ENCODE measurements around the gene TEAD1.
A peak's percentile ranks its signal among the peaks of the same experiment; 100 is the strongest.

TEAD1 gene

GRCh38 chr11:12885717-12886239 lies 211.6 kb downstream of the TEAD1 start:
- in situ Hi-C loops (cut with HindIII; ENCODE audit: low sequenced_read_pairs), result no loop called here
- H3K4me3 ChIP-seq (ENCODE audit: low read depth, low read length), result no peak overlapping the region
- no peak for DNase-seq (ENCODE audit: low read depth)
- TF ChIP-seq, protein P1, sequence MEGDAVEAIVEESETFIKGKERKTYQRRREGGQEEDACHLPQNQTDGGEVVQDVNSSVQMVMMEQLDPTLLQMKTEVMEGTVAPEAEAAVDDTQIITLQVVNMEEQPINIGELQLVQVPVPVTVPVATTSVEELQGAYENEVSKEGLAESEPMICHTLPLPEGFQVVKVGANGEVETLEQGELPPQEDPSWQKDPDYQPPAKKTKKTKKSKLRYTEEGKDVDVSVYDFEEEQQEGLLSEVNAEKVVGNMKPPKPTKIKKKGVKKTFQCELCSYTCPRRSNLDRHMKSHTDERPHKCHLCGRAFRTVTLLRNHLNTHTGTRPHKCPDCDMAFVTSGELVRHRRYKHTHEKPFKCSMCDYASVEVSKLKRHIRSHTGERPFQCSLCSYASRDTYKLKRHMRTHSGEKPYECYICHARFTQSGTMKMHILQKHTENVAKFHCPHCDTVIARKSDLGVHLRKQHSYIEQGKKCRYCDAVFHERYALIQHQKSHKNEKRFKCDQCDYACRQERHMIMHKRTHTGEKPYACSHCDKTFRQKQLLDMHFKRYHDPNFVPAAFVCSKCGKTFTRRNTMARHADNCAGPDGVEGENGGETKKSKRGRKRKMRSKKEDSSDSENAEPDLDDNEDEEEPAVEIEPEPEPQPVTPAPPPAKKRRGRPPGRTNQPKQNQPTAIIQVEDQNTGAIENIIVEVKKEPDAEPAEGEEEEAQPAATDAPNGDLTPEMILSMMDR (IDR thresholded peaks at IDR 0.05; ENCODE audit: low read depth, low read length, missing control alignments), result no peak

DNA sequence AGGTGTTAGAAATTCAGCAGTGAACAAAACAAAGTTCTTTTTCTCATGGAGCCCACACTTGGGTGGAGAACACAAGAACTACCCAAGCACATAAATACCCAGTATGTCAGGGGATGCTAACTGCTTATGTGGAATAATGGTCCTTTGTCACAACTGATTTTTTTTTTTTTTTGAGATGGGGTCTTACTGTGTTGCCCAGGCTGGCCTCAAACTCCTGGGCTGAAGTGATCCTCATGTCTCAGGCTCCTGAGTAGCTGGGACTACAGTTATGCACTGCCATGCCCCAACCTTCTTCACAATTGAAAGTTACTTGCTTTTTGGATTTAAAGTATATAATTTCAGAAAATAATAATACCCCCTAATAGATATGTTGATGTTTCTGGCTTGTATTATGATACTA lies 212.3 kb downstream of the TEAD1 start:
- DNase-seq (ENCODE audit: low read depth), result no peak
- H3K4me3 ChIP-seq (ENCODE audit: low read depth, low read length), result no peak overlapping the region
- in situ Hi-C loops (cut with HindIII; ENCODE audit: low sequenced_read_pairs), result no loop called here
- TF ChIP-seq, protein P1 (IDR thresholded peaks at IDR 0.05; ENCODE audit: low read depth, low read length, missing control alignments), result no peak

- peak; percentile 95 for DNase-seq (ENCODE audit: low read depth)
- no peak overlapping the region for H3K4me3 ChIP-seq (ENCODE audit: low read depth, low read length)
- in situ Hi-C loops (cut with HindIII; ENCODE audit: low sequenced_read_pairs), result no loop called here
- TF ChIP-seq, protein P1 (IDR thresholded peaks at IDR 0.05; ENCODE audit: low read depth, low read length, missing control alignments), result peak; percentile 75
Measured at GRCh38 chr11:12888525-12889158, 214.4 kb downstream of the TEAD1 start.

- in situ Hi-C loops (cut with HindIII; ENCODE audit: low sequenced_read_pairs), result no loop called here
- no peak for DNase-seq (ENCODE audit: low read depth)
- TF ChIP-seq, protein P1 (IDR thresholded peaks at IDR 0.05; ENCODE audit: low read depth, low read length, missing control alignments), result no peak
- no peak overlapping the region for H3K4me3 ChIP-seq (ENCODE audit: low read depth, low read length)
Measured at GRCh38 chr11:12889243-12889642, 215.0 kb downstream of the TEAD1 start.

GRCh38 chr11:12890476-12890875 lies 216.3 kb downstream of the TEAD1 start:
- DNase-seq (ENCODE audit: low read depth), result no peak
- TF ChIP-seq, protein P1 (IDR thresholded peaks at IDR 0.05; ENCODE audit: low read depth, low read length, missing control alignments), result no peak
- H3K4me3 ChIP-seq (ENCODE audit: low read depth, low read length), result no peak overlapping the region
- in situ Hi-C loops (cut with HindIII; ENCODE audit: low sequenced_read_pairs), result loop anchor here (5.0 kb wide), 1 partner anchor 88 kb away; no protein-coding TSS in a partner anchor

- peak; percentile 53 for DNase-seq (ENCODE audit: low read depth)
- in situ Hi-C loops (cut with HindIII; ENCODE audit: low sequenced_read_pairs), result loop anchor here (5.0 kb wide), 1 partner anchor 92 kb away; no protein-coding TSS in a partner anchor
- TF ChIP-seq, protein P1 (IDR thresholded peaks at IDR 0.05; ENCODE audit: low read depth, low read length, missing control alignments), result peak; percentile 86
- H3K4me3 ChIP-seq (ENCODE audit: low read depth, low read length), result no peak overlapping the region
Measured at GRCh38 chr11:12893787-12894672, 219.8 kb downstream of the TEAD1 start.

All from astrocyte of the cerebellum (primary cell).